Measurements from ENCODE around the gene MMP7.

Gene MMP7

DNA sequence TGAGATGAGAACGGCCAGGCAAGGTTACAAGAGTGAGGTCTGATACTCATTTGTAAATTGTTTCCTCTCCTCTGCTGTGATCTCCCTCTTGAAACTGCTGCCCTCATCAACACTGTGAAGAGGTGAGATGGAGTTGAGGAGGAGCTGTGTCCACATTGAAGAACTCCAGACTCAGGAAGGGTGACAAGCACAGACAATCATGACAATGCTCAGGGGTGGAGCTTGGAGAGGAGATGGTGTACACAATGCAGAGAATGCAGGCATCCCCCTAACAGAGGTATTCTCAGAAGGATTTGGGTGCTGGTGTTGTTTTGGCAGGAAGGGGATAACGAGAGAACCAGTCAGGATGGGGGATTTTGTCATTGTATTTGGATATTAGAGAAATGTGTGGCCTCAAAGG, 21.5 kb upstream of the MMP7 start:
- Histone ChIP-seq H3K27ac (ENCODE audit: low read depth, low read length, poor library complexity, severe bottlenecking) (no peak overlapping the region), H3K4me2 (ENCODE audit: low read length) (no peak overlapping the region)

DNA sequence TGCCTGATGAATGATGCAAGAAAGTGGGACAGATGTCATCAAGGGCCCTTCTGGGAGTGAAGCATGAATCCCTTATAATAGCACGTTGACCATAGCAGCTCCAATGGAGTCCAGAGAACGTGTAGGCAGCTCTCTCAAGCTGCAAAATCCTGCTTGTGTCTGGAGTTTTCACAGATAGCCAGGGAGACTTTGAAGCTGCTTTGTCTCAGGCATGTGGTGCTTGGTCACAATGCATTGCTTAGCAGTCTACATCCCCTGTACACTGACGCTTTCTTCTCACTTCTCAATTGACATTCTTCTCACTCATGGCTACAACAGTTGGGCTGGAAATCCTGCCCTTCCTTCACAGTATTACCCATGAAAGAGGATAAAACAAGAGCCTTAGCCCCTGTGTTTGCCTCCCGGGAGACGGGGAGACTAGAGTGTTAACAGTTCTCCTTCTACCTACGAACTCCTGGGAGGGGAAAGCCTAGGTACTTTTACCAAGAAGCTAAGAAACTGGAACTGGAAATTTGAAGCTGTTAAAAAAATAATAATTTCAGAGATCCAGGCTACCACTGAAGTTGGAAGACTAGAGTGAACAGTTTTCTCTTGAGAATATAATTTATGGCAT, 20.7 kb upstream of the MMP7 start:
- Histone ChIP-seq H3K9me2 (ENCODE audit: low read depth, low read length) (no peaks in the 10 kb centered on the region), H4K20me1 (ENCODE audit: insufficient read depth, low read length) (no peaks in the 10 kb centered on the region), H2AFZ (ENCODE audit: low read length) (peak overlapping the region; percentile 51; the same call in 1 of the 2 replicates), H3K4me3 (ENCODE audit: low read depth, low read length, poor library complexity, severe bottlenecking) (no peak overlapping the region), H3K27ac (ENCODE audit: low read depth, low read length, poor library complexity, severe bottlenecking) (no peak overlapping the region), H3K4me1 (ENCODE audit: insufficient read depth, low read length, severe bottlenecking) (peaks cover 29% of the 10 kb centered on the region), H3K27me3 (ENCODE audit: insufficient read depth, low read length) (no peaks in the 10 kb centered on the region), H3K9me3 (ENCODE audit: low read length) (no peaks in the 10 kb centered on the region), H3K9ac (ENCODE audit: low read length) (no peak overlapping the region), H3K4me2 (ENCODE audit: low read length) (peak overlapping the region; percentile 9; the same call in 1 of the 2 replicates), H3K36me3 (ENCODE audit: insufficient read depth, low read length) (no peaks in the 10 kb centered on the region), H3F3A (ENCODE audit: insufficient read depth, low read length) (no peaks in the 10 kb centered on the region), H3K79me2 (ENCODE audit: insufficient read depth, low read length) (no peaks in the 10 kb centered on the region)
- TF ChIP-seq, protein P1, sequence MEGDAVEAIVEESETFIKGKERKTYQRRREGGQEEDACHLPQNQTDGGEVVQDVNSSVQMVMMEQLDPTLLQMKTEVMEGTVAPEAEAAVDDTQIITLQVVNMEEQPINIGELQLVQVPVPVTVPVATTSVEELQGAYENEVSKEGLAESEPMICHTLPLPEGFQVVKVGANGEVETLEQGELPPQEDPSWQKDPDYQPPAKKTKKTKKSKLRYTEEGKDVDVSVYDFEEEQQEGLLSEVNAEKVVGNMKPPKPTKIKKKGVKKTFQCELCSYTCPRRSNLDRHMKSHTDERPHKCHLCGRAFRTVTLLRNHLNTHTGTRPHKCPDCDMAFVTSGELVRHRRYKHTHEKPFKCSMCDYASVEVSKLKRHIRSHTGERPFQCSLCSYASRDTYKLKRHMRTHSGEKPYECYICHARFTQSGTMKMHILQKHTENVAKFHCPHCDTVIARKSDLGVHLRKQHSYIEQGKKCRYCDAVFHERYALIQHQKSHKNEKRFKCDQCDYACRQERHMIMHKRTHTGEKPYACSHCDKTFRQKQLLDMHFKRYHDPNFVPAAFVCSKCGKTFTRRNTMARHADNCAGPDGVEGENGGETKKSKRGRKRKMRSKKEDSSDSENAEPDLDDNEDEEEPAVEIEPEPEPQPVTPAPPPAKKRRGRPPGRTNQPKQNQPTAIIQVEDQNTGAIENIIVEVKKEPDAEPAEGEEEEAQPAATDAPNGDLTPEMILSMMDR (IDR thresholded peaks at IDR 0.05; ENCODE audit: low read length) = no peak
- TF ChIP-seq EZH2 (IDR thresholded peaks at IDR 0.05; ENCODE audit: borderline replicate concordance, low read length) = no peak

More for the DNA sequence above, 21.5 kb upstream of the MMP7 start:
- Histone ChIP-seq H4K20me1 (ENCODE audit: insufficient read depth, low read length) (no peaks in the 10 kb centered on the region), H3K4me1 (ENCODE audit: insufficient read depth, low read length, severe bottlenecking) (peaks cover 22% of the 10 kb centered on the region), H2AFZ (ENCODE audit: low read length) (no peak overlapping the region), H3K4me3 (ENCODE audit: low read depth, low read length, poor library complexity, severe bottlenecking) (no peak overlapping the region), H3K9me3 (ENCODE audit: low read length) (no peaks in the 10 kb centered on the region), H3K36me3 (ENCODE audit: insufficient read depth, low read length) (no peaks in the 10 kb centered on the region), H3F3A (ENCODE audit: insufficient read depth, low read length) (no peaks in the 10 kb centered on the region), H3K79me2 (ENCODE audit: insufficient read depth, low read length) (no peaks in the 10 kb centered on the region), H3K27me3 (ENCODE audit: insufficient read depth, low read length) (no peaks in the 10 kb centered on the region), H3K9me2 (ENCODE audit: low read depth, low read length) (no peaks in the 10 kb centered on the region), H3K9ac (ENCODE audit: low read length) (no peak overlapping the region)
- no peak for TF ChIP-seq EZH2 (IDR thresholded peaks at IDR 0.05; ENCODE audit: borderline replicate concordance, low read length)

DNA sequence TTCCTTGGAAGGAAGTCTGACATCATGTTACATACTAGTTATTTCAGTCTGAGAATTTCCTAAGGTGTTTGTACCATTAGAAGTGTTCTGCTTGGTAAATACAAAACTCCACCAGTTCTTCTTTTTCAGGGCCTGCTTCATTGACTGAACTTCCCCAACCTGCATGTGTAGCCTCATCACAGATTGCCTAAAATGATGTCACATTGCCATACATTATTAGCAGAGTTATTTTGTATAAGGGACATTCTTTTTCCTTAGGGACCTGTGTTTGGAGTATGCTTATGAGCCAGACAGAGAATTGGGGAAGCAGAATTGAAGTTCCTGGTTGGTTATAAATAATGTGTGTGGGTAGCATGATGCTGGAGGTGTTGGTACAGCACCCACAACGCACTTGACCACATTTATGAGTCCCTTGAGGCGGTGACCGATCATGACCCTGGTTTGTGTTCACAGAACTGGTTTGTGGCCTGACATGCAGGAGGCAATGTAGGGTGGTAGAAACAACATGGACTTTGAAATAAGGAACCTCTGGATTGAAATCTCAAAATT, 16.4 kb upstream of the MMP7 start:
- H3K4me1 ChIP-seq (ENCODE audit: insufficient read depth, low read length, severe bottlenecking) = peaks cover 49% of the 10 kb centered on the region
- no peak overlapping the region for H2AFZ ChIP-seq (ENCODE audit: low read length)
- H3K9me3 ChIP-seq (ENCODE audit: low read length) = no peaks in the 10 kb centered on the region
- no peaks in the 10 kb centered on the region for H4K20me1 ChIP-seq (ENCODE audit: insufficient read depth, low read length)
- peak overlapping the region; percentile 79 for H3K27ac ChIP-seq (ENCODE audit: low read depth, low read length, poor library complexity, severe bottlenecking)
- TF ChIP-seq, protein P1 (IDR thresholded peaks at IDR 0.05; ENCODE audit: low read length) = no peak
- peak overlapping the region; percentile 24; the same call in 1 of the 2 replicates for H3K4me2 ChIP-seq (ENCODE audit: low read length)
- H3K9me2 ChIP-seq (ENCODE audit: low read depth, low read length) = no peaks in the 10 kb centered on the region
- no peaks in the 10 kb centered on the region for H3F3A ChIP-seq (ENCODE audit: insufficient read depth, low read length)
- no peaks in the 10 kb centered on the region for H3K27me3 ChIP-seq (ENCODE audit: insufficient read depth, low read length)
- H3K9ac ChIP-seq (ENCODE audit: low read length) = peak overlapping the region; percentile 18; the same call in 1 of the 2 replicates
- H3K36me3 ChIP-seq (ENCODE audit: insufficient read depth, low read length) = no peaks in the 10 kb centered on the region
- H3K4me3 ChIP-seq (ENCODE audit: low read depth, low read length, poor library complexity, severe bottlenecking) = no peak overlapping the region
- no peaks in the 10 kb centered on the region for H3K79me2 ChIP-seq (ENCODE audit: insufficient read depth, low read length)
